ENCODE data around the gene CEP72. TPM values are rescaled to one million over a fixed set of nuclear protein-coding genes. Genes with fewer than 3 reads are reported as not detected.
A peak's percentile ranks its signal among the peaks of the same experiment; 100 is the strongest.

CEP72 gene
- total RNA-seq, 1 experiment from 2014 or later = 17.3 TPM

DNA sequence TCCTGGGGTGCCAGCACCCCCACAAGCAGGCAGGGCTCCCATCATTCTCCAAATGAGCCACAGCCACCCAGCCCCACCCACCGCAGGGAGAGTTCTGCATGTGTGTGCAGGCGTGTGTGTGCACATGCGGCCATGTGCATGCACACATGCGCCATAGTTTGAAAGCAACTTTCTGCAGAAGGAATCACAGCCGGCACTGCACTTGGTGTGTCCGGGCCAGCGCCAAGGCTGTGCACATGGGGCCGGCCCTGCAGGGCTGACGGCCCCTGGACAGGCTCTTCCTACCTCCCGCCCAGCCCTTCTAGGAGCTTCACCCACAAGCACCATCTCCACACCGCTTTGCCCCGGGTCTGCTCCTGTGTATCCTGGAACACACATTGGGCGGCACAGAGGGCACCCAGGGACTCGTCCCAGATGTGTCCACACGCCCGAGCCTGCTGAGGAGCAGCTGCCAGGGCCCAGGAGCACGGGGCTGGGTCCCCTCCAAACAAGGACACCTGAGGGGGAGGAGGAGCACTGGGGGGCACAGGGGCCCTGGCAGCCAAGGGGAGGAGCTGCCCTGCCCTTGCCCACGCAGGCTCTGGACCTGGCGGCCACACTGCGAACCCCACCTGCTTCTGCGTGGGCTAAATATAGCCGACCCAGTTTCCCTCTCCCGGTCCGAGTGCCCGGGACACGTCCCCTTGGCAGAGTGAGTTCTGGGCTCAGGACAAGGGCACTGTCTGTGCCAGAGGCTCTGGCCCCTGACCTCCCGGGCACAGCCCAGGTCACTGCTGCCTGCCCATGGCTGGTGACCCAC lies 61.9 kb downstream of the CEP72 start:
- CTCF ChIA-PET = no interaction called here
- no peaks in the 10 kb centered on the region for H4K20me1 ChIP-seq (ENCODE audit: low read length)
- no peak for DNase-seq

DNA sequence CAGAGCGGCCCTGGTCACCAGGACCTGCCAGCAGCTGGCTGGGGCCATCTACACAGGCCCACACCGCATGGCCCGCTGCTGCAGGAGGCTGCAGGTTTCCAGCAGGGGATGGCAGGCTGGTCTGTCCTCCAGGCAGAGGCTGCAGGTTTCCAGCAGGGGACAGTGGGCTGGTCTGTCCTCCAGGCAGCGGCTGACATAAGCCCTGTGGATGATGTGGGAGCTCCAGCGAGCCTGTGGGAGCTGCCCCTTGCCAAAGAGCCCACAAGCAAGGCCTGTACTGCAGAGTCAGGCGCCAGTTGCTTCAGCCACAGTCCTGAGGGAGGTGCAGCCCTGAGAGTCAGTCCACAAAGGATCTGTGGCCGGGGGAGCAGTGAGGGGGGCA lies 62.5 kb downstream of the CEP72 start:
- H3K9me2 ChIP-seq (replicated peaks; ENCODE audit: low read length) = no peaks in the 10 kb centered on the region
- H3K9ac ChIP-seq (ENCODE audit: low read length) = no peak overlapping the region
- H3K4me3 ChIP-seq (ENCODE audit: low read length) = no peak overlapping the region
- H2AFZ ChIP-seq (ENCODE audit: low read length) = no peak overlapping the region
- H3K27me3 ChIP-seq (ENCODE audit: low read length) = no peaks in the 10 kb centered on the region
- H3K27ac ChIP-seq (ENCODE audit: low read length) = no peak overlapping the region
- POLR2A ChIA-PET (ENCODE audit: unreplicated experiment) = no interaction called here
- intact Hi-C loops (cut with micrococcal nuclease) = loop anchor here (5.0 kb wide), 2 partner anchors 148 to 178 kb away; partner anchors contain the start of gene ZDHHC11
- ATAC-seq (peak; percentile 6), DNase-seq (peak; percentile 25)
- no peaks in the 10 kb centered on the region for H3F3A ChIP-seq (ENCODE audit: low read length, unreplicated experiment)
- H3K36me3 ChIP-seq (ENCODE audit: low read depth, low read length) = no peaks in the 10 kb centered on the region
- no peaks in the 10 kb centered on the region for H3K79me2 ChIP-seq (ENCODE audit: low read length)
- H3K4me2 ChIP-seq (ENCODE audit: low read length) = no peak overlapping the region
- no peaks in the 10 kb centered on the region for H4K20me1 ChIP-seq (ENCODE audit: low read length)
- TF ChIP-seq, protein P1, sequence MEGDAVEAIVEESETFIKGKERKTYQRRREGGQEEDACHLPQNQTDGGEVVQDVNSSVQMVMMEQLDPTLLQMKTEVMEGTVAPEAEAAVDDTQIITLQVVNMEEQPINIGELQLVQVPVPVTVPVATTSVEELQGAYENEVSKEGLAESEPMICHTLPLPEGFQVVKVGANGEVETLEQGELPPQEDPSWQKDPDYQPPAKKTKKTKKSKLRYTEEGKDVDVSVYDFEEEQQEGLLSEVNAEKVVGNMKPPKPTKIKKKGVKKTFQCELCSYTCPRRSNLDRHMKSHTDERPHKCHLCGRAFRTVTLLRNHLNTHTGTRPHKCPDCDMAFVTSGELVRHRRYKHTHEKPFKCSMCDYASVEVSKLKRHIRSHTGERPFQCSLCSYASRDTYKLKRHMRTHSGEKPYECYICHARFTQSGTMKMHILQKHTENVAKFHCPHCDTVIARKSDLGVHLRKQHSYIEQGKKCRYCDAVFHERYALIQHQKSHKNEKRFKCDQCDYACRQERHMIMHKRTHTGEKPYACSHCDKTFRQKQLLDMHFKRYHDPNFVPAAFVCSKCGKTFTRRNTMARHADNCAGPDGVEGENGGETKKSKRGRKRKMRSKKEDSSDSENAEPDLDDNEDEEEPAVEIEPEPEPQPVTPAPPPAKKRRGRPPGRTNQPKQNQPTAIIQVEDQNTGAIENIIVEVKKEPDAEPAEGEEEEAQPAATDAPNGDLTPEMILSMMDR (conservative IDR thresholded peaks at IDR 0.05; ENCODE audit: low read depth, low read length) = no peak
- TF ChIP-seq EZH2phosphoT487 (IDR thresholded peaks at IDR 0.05; ENCODE audit: borderline replicate concordance, low read length) (no peak), EZH2 (IDR thresholded peaks at IDR 0.05; ENCODE audit: low read length, unreplicated experiment) (no peak)
- BruUV-seq (replicated peaks) = no TSS peak
- CTCF ChIA-PET = no interaction called here
- no peaks in the 10 kb centered on the region for H3K9me3 ChIP-seq (ENCODE audit: low read length)
- peaks cover 29% of the 10 kb centered on the region for H3K4me1 ChIP-seq (ENCODE audit: insufficient read depth, low read length)

More for the DNA sequence above, 61.9 kb downstream of the CEP72 start:
- Histone ChIP-seq H3K9me3 (ENCODE audit: low read length) (no peaks in the 10 kb centered on the region), H3K79me2 (ENCODE audit: low read length) (no peaks in the 10 kb centered on the region), H3K4me2 (ENCODE audit: low read length) (no peak overlapping the region), H3K4me3 (ENCODE audit: low read length) (no peak overlapping the region), H3K9ac (ENCODE audit: low read length) (peak overlapping the region; percentile 87), H3F3A (ENCODE audit: low read length, unreplicated experiment) (no peaks in the 10 kb centered on the region), H3K36me3 (ENCODE audit: low read depth, low read length) (no peaks in the 10 kb centered on the region), H2AFZ (ENCODE audit: low read length) (no peak overlapping the region), H3K27me3 (ENCODE audit: low read length) (no peaks in the 10 kb centered on the region), H3K4me1 (ENCODE audit: insufficient read depth, low read length) (peaks cover 29% of the 10 kb centered on the region), H3K9me2 (replicated peaks; ENCODE audit: low read length) (no peaks in the 10 kb centered on the region), H3K27ac (ENCODE audit: low read length) (no peak overlapping the region)
- ATAC-seq = no peak
- BruUV-seq (replicated peaks) = no TSS peak
- intact Hi-C loops (cut with micrococcal nuclease) = loop anchor here (5.0 kb wide), 2 partner anchors 148 to 178 kb away; partner anchors contain the start of gene ZDHHC11
- POLR2A ChIA-PET (ENCODE audit: unreplicated experiment) = no interaction called here
- TF ChIP-seq EZH2phosphoT487 (IDR thresholded peaks at IDR 0.05; ENCODE audit: borderline replicate concordance, low read length) (no peak), EZH2 (IDR thresholded peaks at IDR 0.05; ENCODE audit: low read length, unreplicated experiment) (no peak)
- TF ChIP-seq, protein P1 (conservative IDR thresholded peaks at IDR 0.05; ENCODE audit: low read depth, low read length) = no peak
